Measurements from ENCODE around the gene SMG7.

Gene SMG7

GRCh38 chr1:183546427-183546826 lies 74.1 kb downstream of the SMG7 start:
- no peaks in the 10 kb centered on the region for H3K9me3 Mint-ChIP-seq
- ATAC-seq (replicated peaks) (no peak), DNase-seq (no peak)
- H3K4me3 Mint-ChIP-seq, result no peak overlapping the region
- H3K4me1 Mint-ChIP-seq (ENCODE audit: low read depth in 2 of 2), result no peaks in the 10 kb centered on the region
- H3K27me3 Mint-ChIP-seq, result no peaks in the 10 kb centered on the region
- no peak overlapping the region for H3K27ac Mint-ChIP-seq
- peaks cover 84% of the 10 kb centered on the region for H3K36me3 Mint-ChIP-seq (ENCODE audit: insufficient read depth)

GRCh38 chr1:183548116-183548515 lies 75.8 kb downstream of the SMG7 start:
- H3K4me3 Mint-ChIP-seq, result no peak overlapping the region
- H3K9me3 Mint-ChIP-seq, result no peaks in the 10 kb centered on the region
- no peaks in the 10 kb centered on the region for H3K27me3 Mint-ChIP-seq
- ATAC-seq (replicated peaks) (no peak), DNase-seq (no peak)
- no peaks in the 10 kb centered on the region for H3K4me1 Mint-ChIP-seq (ENCODE audit: low read depth in 2 of 2)
- no peak overlapping the region for H3K27ac Mint-ChIP-seq
- H3K36me3 Mint-ChIP-seq (ENCODE audit: insufficient read depth), result peaks cover 80% of the 10 kb centered on the region

- H3K4me3 Mint-ChIP-seq, result no peak overlapping the region
- H3K4me1 Mint-ChIP-seq (ENCODE audit: low read depth in 2 of 2), result no peaks in the 10 kb centered on the region
- H3K9me3 Mint-ChIP-seq, result no peaks in the 10 kb centered on the region
- no peak for DNase-seq
- peaks cover 57% of the 10 kb centered on the region for H3K36me3 Mint-ChIP-seq (ENCODE audit: insufficient read depth)
- H3K27me3 Mint-ChIP-seq, result no peaks in the 10 kb centered on the region
- no peak for ATAC-seq (replicated peaks)
- peak overlapping the region; percentile 29 to 71 for H3K27ac Mint-ChIP-seq
These were observed 78.6 kb downstream of the SMG7 start for GRCh38 chr1:183550915-183551314.

GRCh38 chr1:183551924-183552323 lies 79.6 kb downstream of the SMG7 start:
- no peaks in the 10 kb centered on the region for H3K4me1 Mint-ChIP-seq (ENCODE audit: low read depth in 2 of 2)
- H3K27me3 Mint-ChIP-seq, result no peaks in the 10 kb centered on the region
- H3K4me3 Mint-ChIP-seq, result no peak overlapping the region
- peaks cover 47% of the 10 kb centered on the region for H3K36me3 Mint-ChIP-seq (ENCODE audit: insufficient read depth)
- H3K27ac Mint-ChIP-seq, result peak overlapping the region in 1 of 2 donors; percentile 12
- ATAC-seq (replicated peaks) (no peak), DNase-seq (no peak)
- H3K9me3 Mint-ChIP-seq, result no peaks in the 10 kb centered on the region

GRCh38 chr1:183552441-183552840 lies 80.1 kb downstream of the SMG7 start:
- Mint-ChIP-seq H3K36me3 (ENCODE audit: insufficient read depth) (peaks cover 42% of the 10 kb centered on the region), H3K9me3 (no peaks in the 10 kb centered on the region)

GRCh38 chr1:183552891-183553290 lies 80.6 kb downstream of the SMG7 start:
- no peak for DNase-seq
- Mint-ChIP-seq H3K4me3 (no peak overlapping the region), H3K27ac (peak overlapping the region in 1 of 2 donors; percentile 84), H3K4me1 (ENCODE audit: low read depth in 2 of 2) (no peaks in the 10 kb centered on the region), H3K9me3 (no peaks in the 10 kb centered on the region), H3K27me3 (no peaks in the 10 kb centered on the region), H3K36me3 (ENCODE audit: insufficient read depth) (peaks cover 42% of the 10 kb centered on the region)
- no peak for ATAC-seq (replicated peaks)

More at GRCh38 chr1:183552441-183552840, 80.1 kb downstream of the SMG7 start:
- Mint-ChIP-seq H3K4me3 (no peak overlapping the region), H3K4me1 (ENCODE audit: low read depth in 2 of 2) (no peaks in the 10 kb centered on the region), H3K27me3 (no peaks in the 10 kb centered on the region), H3K27ac (peak overlapping the region in 1 of 2 donors; percentile 84)
- no peak for ATAC-seq (replicated peaks)
- DNase-seq, result no peak

GRCh38 chr1:183553331-183553730 lies 81.0 kb downstream of the SMG7 start:
- no peaks in the 10 kb centered on the region for H3K4me1 Mint-ChIP-seq (ENCODE audit: low read depth in 2 of 2)
- no peaks in the 10 kb centered on the region for H3K9me3 Mint-ChIP-seq
- no peak overlapping the region for H3K4me3 Mint-ChIP-seq
- DNase-seq (no peak), ATAC-seq (replicated peaks) (no peak)
- peaks cover 40% of the 10 kb centered on the region for H3K36me3 Mint-ChIP-seq (ENCODE audit: insufficient read depth)
- peak overlapping the region in 1 of 2 donors; percentile 84 for H3K27ac Mint-ChIP-seq
- H3K27me3 Mint-ChIP-seq, result no peaks in the 10 kb centered on the region

GRCh38 chr1:183553764-183554163 lies 81.5 kb downstream of the SMG7 start:
- peak overlapping the region in 1 of 2 donors; percentile 28 for H3K27ac Mint-ChIP-seq
- no peaks in the 10 kb centered on the region for H3K4me1 Mint-ChIP-seq (ENCODE audit: low read depth in 2 of 2)
- DNase-seq, result no peak
- ATAC-seq (replicated peaks), result no peak
- H3K36me3 Mint-ChIP-seq (ENCODE audit: insufficient read depth), result peaks cover 38% of the 10 kb centered on the region
- H3K9me3 Mint-ChIP-seq, result no peaks in the 10 kb centered on the region
- H3K4me3 Mint-ChIP-seq, result no peak overlapping the region
- no peaks in the 10 kb centered on the region for H3K27me3 Mint-ChIP-seq

GRCh38 chr1:183554577-183554976 lies 82.3 kb downstream of the SMG7 start:
- peaks cover 31% of the 10 kb centered on the region for H3K36me3 Mint-ChIP-seq (ENCODE audit: insufficient read depth)
- H3K27ac Mint-ChIP-seq, result peak overlapping the region in 1 of 2 donors; percentile 35
- H3K27me3 Mint-ChIP-seq, result no peaks in the 10 kb centered on the region
- H3K4me3 Mint-ChIP-seq, result no peak overlapping the region
- ATAC-seq (replicated peaks), result no peak
- H3K9me3 Mint-ChIP-seq, result no peaks in the 10 kb centered on the region
- DNase-seq, result no peak
- H3K4me1 Mint-ChIP-seq (ENCODE audit: low read depth in 2 of 2), result no peaks in the 10 kb centered on the region

- no peak for ATAC-seq (replicated peaks)
- no peaks in the 10 kb centered on the region for H3K27me3 Mint-ChIP-seq
- H3K9me3 Mint-ChIP-seq, result no peaks in the 10 kb centered on the region
- DNase-seq, result no peak
- H3K4me1 Mint-ChIP-seq (ENCODE audit: low read depth in 2 of 2), result no peaks in the 10 kb centered on the region
- H3K27ac Mint-ChIP-seq, result no peak overlapping the region
- H3K4me3 Mint-ChIP-seq, result no peak overlapping the region
- H3K36me3 Mint-ChIP-seq (ENCODE audit: insufficient read depth), result peaks cover 3% of the 10 kb centered on the region
These were observed 86.8 kb downstream of the SMG7 start for GRCh38 chr1:183559061-183559460.

GRCh38 chr1:183562701-183563100 lies 90.4 kb downstream of the SMG7 start:
- no peak for DNase-seq
- Mint-ChIP-seq H3K36me3 (ENCODE audit: insufficient read depth) (peaks cover 5% of the 10 kb centered on the region), H3K27ac (peak overlapping the region in 1 of 2 donors; percentile 6), H3K27me3 (no peaks in the 10 kb centered on the region), H3K4me1 (ENCODE audit: low read depth in 2 of 2) (peaks cover 0 to 5% of the 10 kb centered on the region in 2 donors), H3K4me3 (no peak overlapping the region), H3K9me3 (no peaks in the 10 kb centered on the region)
- ATAC-seq (replicated peaks), result no peak

GRCh38 chr1:183565261-183565660 lies 93.0 kb downstream of the SMG7 start:
- DNase-seq (no peak), ATAC-seq (replicated peaks) (no peak)
- no peaks in the 10 kb centered on the region for H3K9me3 Mint-ChIP-seq
- peaks cover 3% of the 10 kb centered on the region for H3K36me3 Mint-ChIP-seq (ENCODE audit: insufficient read depth)
- no peak overlapping the region for H3K4me3 Mint-ChIP-seq
- peaks cover 0 to 5% of the 10 kb centered on the region in 2 donors for H3K4me1 Mint-ChIP-seq (ENCODE audit: low read depth in 2 of 2)
- peaks cover 0 to 6% of the 10 kb centered on the region in 2 donors for H3K27me3 Mint-ChIP-seq
- no peak overlapping the region for H3K27ac Mint-ChIP-seq

GRCh38 chr1:183566026-183566425 lies 93.7 kb downstream of the SMG7 start:
- ATAC-seq (replicated peaks), result no peak
- H3K4me3 Mint-ChIP-seq, result no peak overlapping the region
- H3K36me3 Mint-ChIP-seq (ENCODE audit: insufficient read depth), result peaks cover 3% of the 10 kb centered on the region

GRCh38 chr1:183567584-183567983 lies 95.3 kb downstream of the SMG7 start:
- H3K27me3 Mint-ChIP-seq, result peaks cover 0 to 14% of the 10 kb centered on the region in 2 donors
- H3K36me3 Mint-ChIP-seq (ENCODE audit: insufficient read depth), result peaks cover 5% of the 10 kb centered on the region
- DNase-seq (no peak), ATAC-seq (replicated peaks) (peak; percentile 22)
- H3K27ac Mint-ChIP-seq, result no peak overlapping the region
- H3K4me1 Mint-ChIP-seq (ENCODE audit: low read depth in 2 of 2), result peaks cover 0 to 5% of the 10 kb centered on the region in 2 donors
- H3K4me3 Mint-ChIP-seq, result no peak overlapping the region
- H3K9me3 Mint-ChIP-seq, result no peaks in the 10 kb centered on the region

More at GRCh38 chr1:183566026-183566425, 93.7 kb downstream of the SMG7 start:
- DNase-seq, result no peak
- H3K27me3 Mint-ChIP-seq, result peaks cover 0 to 6% of the 10 kb centered on the region in 2 donors
- no peak overlapping the region for H3K27ac Mint-ChIP-seq
- peaks cover 0 to 5% of the 10 kb centered on the region in 2 donors for H3K4me1 Mint-ChIP-seq (ENCODE audit: low read depth in 2 of 2)
- no peaks in the 10 kb centered on the region for H3K9me3 Mint-ChIP-seq
